ENCODE measurements around the gene CHST15.

DNA sequence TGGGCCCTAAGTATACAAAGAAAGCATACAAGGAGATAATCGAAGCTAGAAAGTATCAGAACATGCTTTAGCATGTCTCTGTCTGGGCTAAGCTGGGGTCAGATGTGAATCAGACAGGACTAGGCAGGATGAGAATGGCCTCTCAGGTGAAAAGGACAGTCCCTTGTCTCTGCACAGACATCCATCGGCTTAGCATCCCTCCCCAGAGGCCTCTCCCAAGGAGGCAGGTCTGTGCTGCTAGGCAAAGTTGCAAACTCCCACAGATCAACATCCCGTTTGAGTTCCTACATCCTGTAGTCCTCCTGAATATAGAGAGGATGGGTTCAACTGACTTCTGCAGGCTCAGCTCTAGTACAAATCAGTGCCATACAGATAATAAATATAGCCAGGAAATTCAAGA lies 24.5 kb downstream of the CHST15 start:
- TF ChIP-seq GATA3 (IDR thresholded peaks at IDR 0.05; ENCODE audit: low read depth, low read length) = no peak
- TF ChIP-seq GATA2 (IDR thresholded peaks at IDR 0.05; ENCODE audit: low read depth, low read length) = no peak
